ENCODE results near the gene CDK13.
A peak's percentile ranks its signal among the peaks of the same experiment; 100 is the strongest.
"Not testable (repeated sequence)": the region's sequence is repeated elsewhere in the genome, so short reads cannot be mapped to it uniquely, and the experiment has no call there.

Gene CDK13
- total RNA-seq, result 128 to 235 reads per million in 2 experiments

GRCh38 chr7:39949971-39950472 is at the start of gene CDK13:
Gene CDK13 (plus strand): TSS chr7:39950256. CDS start chr7:39950642, 386 bp downstream.
- peak; percentile 88 for DNase-seq (ENCODE audit: low read depth)

DNA sequence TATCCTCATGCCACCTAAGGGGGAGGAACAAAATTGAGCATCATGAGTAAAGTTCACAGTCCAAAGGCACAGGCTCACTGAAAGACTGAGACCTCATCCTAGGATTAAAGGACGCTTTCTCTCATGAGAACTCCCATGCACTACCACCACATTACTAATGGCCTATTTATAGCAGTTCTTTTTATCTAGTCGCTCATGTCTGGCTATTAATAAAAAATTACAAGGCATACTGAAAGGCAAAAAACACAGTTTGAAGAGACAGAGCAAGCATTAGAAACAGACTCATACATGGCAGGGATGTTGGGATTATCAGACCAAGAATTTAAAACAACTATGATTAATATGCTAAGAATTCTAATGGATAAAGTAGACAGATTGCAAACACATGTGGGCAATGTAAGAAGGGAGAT is 46.0 kb upstream of the CDK13 start:
- DNase-seq (ENCODE audit: low read depth), result no peak

- DNase-seq (ENCODE audit: low read depth), result no peak
These were observed 41.9 kb upstream of the CDK13 start for GRCh38 chr7:39908141-39908540.

GRCh38 chr7:39908973-39909372 is 41.1 kb upstream of the CDK13 start:
- DNase-seq (ENCODE audit: low read depth), result no peak

DNA sequence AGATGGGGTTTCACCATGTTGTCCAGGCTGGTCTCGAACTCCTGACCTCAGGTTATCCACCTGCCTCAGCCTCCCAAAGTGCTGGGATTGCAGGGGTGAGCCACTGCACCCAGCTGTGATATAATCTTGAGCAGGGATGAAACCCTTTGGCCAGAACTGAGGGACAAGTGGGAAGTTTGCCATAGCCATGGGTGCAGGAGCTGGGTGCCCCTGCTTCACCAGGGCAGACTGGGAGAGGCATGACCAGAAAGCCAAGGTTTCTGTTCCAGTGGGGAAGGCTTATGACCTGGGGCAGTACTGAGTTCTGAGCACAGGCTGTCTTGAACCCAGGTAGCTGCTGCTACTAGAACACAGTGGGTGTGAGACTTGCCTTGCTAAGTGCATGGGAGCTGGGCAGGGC is 40.5 kb upstream of the CDK13 start:
- no peak for DNase-seq (ENCODE audit: low read depth)

DNA sequence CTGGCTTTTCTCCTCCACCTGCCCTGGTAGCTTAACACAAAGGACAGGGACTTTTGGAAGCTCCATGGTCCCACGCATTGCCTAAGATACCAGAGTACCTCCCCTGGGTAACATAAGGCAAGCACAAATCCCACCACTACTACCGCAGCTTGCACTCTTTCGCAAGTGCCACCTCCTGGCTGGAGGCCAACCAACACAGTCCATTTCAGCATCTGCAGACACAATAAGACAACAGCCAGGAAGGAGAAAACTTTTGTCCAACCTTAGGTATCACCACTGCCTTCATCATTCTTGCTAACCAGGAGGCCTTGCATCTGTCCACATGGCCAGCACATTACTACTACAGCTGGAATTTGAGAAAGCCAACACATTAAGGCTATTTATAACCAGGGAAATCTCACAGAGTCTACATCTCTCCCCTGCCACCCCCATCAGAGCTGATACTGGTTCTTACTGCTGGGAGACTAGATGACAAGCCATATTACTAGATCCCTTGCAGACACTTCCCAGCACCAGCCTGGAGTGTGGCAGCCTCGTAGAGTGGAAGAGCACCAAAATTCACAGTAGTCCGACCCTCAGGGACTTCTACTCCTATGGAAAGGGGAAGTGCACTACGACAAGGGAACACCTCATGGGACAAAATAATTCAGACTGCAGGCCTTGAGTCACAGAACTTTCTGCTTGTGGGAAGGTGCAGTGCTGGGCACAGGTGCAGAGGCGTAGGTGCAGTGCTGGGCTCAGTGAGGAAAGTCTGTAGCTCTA is 39.8 kb upstream of the CDK13 start:
- DNase-seq (ENCODE audit: low read depth), result no peak

DNA sequence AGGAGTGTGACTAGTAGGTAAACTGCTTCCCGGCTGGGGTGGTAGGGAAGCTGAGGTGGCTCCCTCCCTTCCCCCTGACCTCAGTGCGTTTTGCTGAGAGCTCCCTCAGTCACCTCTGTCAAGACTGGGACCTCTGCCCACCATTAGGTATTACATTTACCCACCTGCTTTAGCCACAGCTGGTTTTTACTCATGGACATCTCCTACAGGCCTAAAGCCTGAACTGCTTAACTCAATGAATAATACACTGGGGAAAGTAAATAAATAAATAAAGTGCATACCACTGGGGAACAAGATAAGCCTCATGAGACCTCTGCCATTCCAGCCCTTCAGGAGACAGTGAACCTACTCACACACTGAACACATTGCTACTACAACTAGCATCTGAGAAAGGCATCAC is 38.9 kb upstream of the CDK13 start:
- no peak for DNase-seq (ENCODE audit: low read depth)

GRCh38 chr7:39915847-39916246 is 34.2 kb upstream of the CDK13 start:
- not testable (repeated sequence) for DNase-seq (ENCODE audit: low read depth)

DNA sequence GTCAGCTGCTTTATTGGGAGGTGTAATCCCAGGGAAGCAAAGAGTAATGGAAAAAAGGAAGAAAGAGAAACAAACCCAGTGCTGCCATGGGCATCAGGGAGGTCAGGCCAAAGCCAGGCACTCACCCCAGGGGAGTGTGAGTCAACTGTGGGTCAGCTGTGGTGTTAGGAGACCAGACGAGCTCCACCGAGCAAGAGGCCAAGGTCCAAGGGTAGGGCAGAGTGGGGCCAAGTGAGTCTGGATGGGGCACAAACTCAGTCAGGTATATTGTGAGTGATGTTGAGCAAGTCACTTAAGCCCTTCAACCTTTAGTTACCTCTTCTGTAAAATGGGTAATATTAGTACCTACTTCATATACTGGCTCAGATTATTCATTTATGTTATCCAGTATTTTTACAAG is 30.4 kb upstream of the CDK13 start:
- no peak for DNase-seq (ENCODE audit: low read depth)

- no peak for DNase-seq (ENCODE audit: low read depth)
These were observed 28.4 kb upstream of the CDK13 start for GRCh38 chr7:39921506-39922175.

GRCh38 chr7:39922580-39922979 is 27.5 kb upstream of the CDK13 start:
- no peak for DNase-seq (ENCODE audit: low read depth)

GRCh38 chr7:39923091-39923490 is 27.0 kb upstream of the CDK13 start:
- DNase-seq (ENCODE audit: low read depth), result no peak

DNA sequence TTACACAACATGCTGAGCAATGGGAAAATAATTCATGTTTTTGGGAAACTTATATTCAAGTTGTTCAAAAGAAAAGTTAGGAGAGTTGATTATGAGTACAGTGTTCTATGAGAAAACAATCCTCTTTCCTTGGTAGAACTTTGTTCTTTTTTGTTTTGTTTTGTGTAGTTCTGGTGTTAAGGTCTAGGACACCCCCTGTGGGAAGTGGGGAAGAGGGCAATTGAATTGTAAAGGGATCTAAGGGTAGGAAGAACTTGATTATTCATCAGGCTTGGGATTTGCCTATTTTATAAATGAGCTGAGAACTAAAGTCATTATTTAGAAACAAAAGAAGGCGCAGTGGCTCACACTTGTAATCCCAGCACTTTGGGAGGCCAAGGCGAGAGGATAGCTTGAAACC is 25.9 kb upstream of the CDK13 start:
- DNase-seq (ENCODE audit: low read depth), result no peak

DNA sequence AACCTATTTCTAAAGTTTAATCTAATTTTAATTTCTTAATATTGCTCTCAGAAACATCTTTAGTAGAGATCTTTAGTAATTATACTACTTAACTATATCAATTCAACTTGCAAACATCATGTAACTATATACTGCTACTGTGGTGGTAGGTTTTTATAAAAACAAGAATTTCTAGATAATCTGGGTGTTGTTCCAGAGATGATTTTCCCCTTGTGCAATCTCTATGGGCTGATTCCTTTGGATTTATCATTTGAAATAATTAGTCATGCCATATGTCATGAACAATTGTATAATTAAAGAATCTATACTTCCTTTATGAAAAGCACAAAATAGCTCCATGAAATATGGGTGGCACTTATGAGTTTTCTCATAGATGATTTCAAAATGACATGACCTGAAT is 23.9 kb upstream of the CDK13 start:
- DNase-seq (ENCODE audit: low read depth), result no peak

GRCh38 chr7:39927018-39927417 is 23.0 kb upstream of the CDK13 start:
- DNase-seq (ENCODE audit: low read depth), result no peak

DNA sequence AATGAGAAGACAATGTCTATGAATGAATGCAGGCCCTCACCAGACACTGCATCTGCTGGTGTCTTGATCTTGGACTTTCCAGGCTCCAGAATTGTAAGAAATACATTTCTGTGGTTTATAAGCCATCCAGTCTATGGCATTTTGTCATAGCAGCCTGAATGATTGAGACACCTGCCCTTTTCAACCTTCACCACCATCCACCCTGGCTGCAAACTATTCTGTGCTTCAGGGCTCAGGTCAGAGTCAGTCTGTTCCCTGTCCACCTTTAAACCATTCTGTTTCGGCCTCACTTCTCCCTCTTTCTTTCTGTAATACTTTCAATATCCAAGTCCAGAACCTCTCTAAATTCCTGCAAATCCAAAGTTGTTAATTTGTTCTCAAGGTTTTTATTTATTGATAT is 15.9 kb upstream of the CDK13 start:
- DNase-seq (ENCODE audit: low read depth), result no peak

DNA sequence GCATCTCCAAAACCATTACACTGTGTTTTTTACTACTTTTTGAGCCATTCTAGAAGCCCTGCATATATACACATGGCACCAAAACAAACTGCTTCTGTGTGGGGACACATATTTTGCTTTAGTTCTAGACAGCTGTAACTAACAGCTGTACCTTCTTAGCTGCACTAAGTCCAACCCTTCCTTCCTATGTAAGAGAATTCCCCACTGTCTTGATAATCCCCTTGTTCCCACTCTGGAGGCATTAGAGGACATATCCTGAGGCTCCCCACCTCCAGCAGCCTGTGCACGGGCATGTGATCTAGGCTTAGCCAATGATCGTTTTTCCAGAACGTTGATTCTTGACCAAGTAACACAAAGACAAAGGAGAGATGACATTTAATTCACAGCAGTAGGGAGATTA is 13.3 kb upstream of the CDK13 start:
- DNase-seq (ENCODE audit: low read depth), result no peak

DNA sequence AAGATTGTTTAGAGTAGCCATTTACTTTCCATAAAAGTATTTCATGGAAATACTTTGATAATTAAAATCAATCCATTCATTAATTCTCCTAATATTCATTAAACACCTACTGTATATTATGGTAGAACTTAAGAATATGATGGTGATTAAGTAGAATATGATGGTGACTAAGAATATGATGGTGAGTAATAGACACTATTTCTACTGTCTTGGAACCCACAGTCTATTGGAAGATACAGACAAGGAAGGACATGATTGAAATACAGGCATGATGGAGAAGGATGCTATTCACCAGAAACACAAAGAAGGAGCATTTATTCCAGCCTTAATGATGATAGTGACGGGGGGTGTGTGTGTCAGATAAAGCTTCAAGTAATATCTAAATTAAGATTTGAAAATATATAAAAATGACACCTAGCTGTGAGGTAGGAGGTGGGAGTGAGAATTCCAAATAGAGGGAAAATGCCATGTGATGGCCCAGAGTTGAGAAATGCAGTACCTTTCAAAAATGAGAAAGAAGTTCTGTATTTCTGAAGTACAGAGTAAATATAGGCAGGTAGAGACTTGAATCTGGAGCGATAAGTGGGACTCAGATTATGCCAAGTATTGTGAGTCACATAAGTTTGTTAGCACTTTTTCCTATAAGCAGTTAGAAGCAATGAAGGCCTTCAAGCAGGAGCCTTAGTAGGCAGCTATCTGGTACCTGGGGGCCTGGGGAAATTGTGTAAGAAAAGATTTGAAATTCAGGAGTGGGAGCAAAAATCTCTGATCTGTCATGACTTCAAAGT is 12.5 kb upstream of the CDK13 start:
- no peak for DNase-seq (ENCODE audit: low read depth)

DNA sequence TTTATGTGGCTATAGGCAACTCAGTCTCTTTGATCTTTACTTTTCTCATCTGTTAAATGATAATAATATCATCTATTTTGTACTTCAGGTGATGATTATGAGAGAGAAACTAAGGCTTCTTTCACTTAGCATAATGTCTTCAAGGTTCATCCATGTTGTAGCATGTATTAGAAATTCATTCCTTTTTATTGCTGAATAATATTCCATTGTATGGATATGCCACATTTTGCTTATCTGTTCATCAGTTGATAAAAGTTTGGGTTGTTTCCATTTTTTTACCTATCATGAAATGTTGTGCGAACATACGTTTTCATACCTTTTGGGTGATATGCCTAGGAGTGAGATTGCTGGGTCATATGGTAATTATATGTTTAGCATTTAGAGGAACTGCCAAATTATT is 7.2 kb upstream of the CDK13 start:
- DNase-seq (ENCODE audit: low read depth), result no peak

DNA sequence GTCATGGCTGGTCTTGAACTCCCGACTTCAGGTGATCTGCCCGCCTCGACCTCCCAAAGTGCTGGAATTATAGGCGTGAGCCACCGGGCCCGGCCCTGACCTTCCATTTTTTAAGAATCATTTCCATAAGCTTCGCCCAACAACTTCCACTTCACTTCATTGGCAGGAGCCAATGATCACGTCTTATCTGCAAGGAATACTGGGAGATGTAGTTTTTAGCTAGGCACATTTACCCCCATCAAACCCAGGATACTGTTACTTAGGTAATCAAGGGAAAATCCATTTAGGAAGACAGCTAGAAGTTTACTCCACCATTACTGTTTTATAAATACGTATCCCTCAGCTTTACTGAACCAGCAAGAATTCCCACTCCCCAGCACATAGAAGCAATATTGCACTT is 3.4 kb upstream of the CDK13 start:
- DNase-seq (ENCODE audit: low read depth), result no peak

GRCh38 chr7:39948375-39948955 is 1.6 kb upstream of the CDK13 start:
- DNase-seq (ENCODE audit: low read depth), result no peak

Measured in T follicular helper cell (primary cell).